Nephron (organoid): Measurements from ENCODE around the gene IGFBP4.

Source experiments
- H3K27ac Mint-ChIP-seq, 3 experiments: 2 replicates each; pipeline ENCODE4 v1.8.0; 2020; ENCODE audit warnings: mixed read lengths in 3 of 3, mild to moderate bottlenecking in 2 of 3, moderate library complexity in 1 of 3
- H3K27me3 Mint-ChIP-seq: 2 replicates; pipeline ENCODE4 v1.8.0; 2021; ENCODE audit warnings: low read depth, mild to moderate bottlenecking, moderate library complexity, mixed read lengths
- H3K36me3 Mint-ChIP-seq: 2 replicates; pipeline ENCODE4 v1.8.0; 2020; ENCODE audit warnings: low read depth, mixed read lengths
- H3K4me1 Mint-ChIP-seq: 2 replicates; pipeline ENCODE4 v1.8.0; 2020; ENCODE audit warnings: mixed read lengths
- H3K4me3 Mint-ChIP-seq, 3 experiments: 2 replicates each; pipeline ENCODE4 v1.8.0; 2020; ENCODE audit warnings: mild to moderate bottlenecking in 3 of 3, mixed read lengths in 3 of 3, moderate library complexity in 2 of 3
- H3K9me3 Mint-ChIP-seq: 2 replicates; pipeline ENCODE4 v1.8.0; 2020; ENCODE audit warnings: mixed read lengths
- CTCF ChIP-seq, 3 experiments: fragments of 200-600 bp; sonication (generic); IDR thresholded peaks; one replicate each; pipeline ENCODE4 v1.5.0; 2021; ENCODE audit warnings: antibody characterized with exemption in 3 of 3; ENCODE audit not compliant: unreplicated experiment in 3 of 3

IGFBP4 gene

GRCh38 chr17:40453881-40454612, 10.8 kb downstream of the IGFBP4 start:
- Mint-ChIP-seq H3K27me3 (peaks cover 11% of the 10 kb centered on the region), H3K27ac (peak overlapping the region; percentile 36 to 98 (median 74)), H3K36me3 (peaks cover 48% of the 10 kb centered on the region), H3K4me1 (peaks cover 74% of the 10 kb centered on the region), H3K4me3 (no peak overlapping the region), H3K9me3 (no peaks in the 10 kb centered on the region)
- no peak for TF ChIP-seq CTCF (IDR thresholded peaks at IDR 0.05; ENCODE audit: unreplicated experiment in 3 of 3)

- Mint-ChIP-seq H3K27me3 (peaks cover 11% of the 10 kb centered on the region), H3K36me3 (peaks cover 48% of the 10 kb centered on the region), H3K4me3 (no peak overlapping the region), H3K4me1 (peaks cover 79% of the 10 kb centered on the region), H3K27ac (peak overlapping the region; percentile 36 to 98 (median 74)), H3K9me3 (no peaks in the 10 kb centered on the region)
- TF ChIP-seq CTCF (IDR thresholded peaks at IDR 0.05; ENCODE audit: unreplicated experiment in 3 of 3), result no peak
These were observed 11.4 kb downstream of the IGFBP4 start for GRCh38 chr17:40454613-40454995.

GRCh38 chr17:40456396-40456951, 13.2 kb downstream of the IGFBP4 start:
- Mint-ChIP-seq H3K9me3 (no peaks in the 10 kb centered on the region), H3K4me1 (peaks cover 82% of the 10 kb centered on the region), H3K36me3 (peaks cover 48% of the 10 kb centered on the region), H3K27ac (peak overlapping the region; percentile 91 to 96 (median 92)), H3K4me3 (peak overlapping the region in 1 of 3 experiments; percentile 9), H3K27me3 (peaks cover 11% of the 10 kb centered on the region)
- no peak for TF ChIP-seq CTCF (IDR thresholded peaks at IDR 0.05; ENCODE audit: unreplicated experiment in 3 of 3)

GRCh38 chr17:40457369-40457768, 14.1 kb downstream of the IGFBP4 start:
- Mint-ChIP-seq H3K4me1 (peaks cover 82% of the 10 kb centered on the region), H3K9me3 (no peaks in the 10 kb centered on the region), H3K36me3 (peaks cover 43% of the 10 kb centered on the region), H3K27ac (peak overlapping the region; percentile 91 to 96 (median 92)), H3K27me3 (peaks cover 11% of the 10 kb centered on the region), H3K4me3 (no peak overlapping the region)
- no peak for TF ChIP-seq CTCF (IDR thresholded peaks at IDR 0.05; ENCODE audit: unreplicated experiment in 3 of 3)

- H3K4me1 Mint-ChIP-seq, result peaks cover 82% of the 10 kb centered on the region
- peaks cover 37% of the 10 kb centered on the region for H3K36me3 Mint-ChIP-seq
- peak overlapping the region; percentile 29 to 55 (median 46) for H3K4me3 Mint-ChIP-seq
- peak overlapping the region; percentile 91 to 96 (median 92) for H3K27ac Mint-ChIP-seq
- H3K9me3 Mint-ChIP-seq, result no peaks in the 10 kb centered on the region
- TF ChIP-seq CTCF (IDR thresholded peaks at IDR 0.05; ENCODE audit: unreplicated experiment in 3 of 3), result no peak
- peaks cover 11% of the 10 kb centered on the region for H3K27me3 Mint-ChIP-seq
These were observed 14.9 kb downstream of the IGFBP4 start for GRCh38 chr17:40457964-40458791.
